HG03342 (cell line): ENCODE results near the gene EIF2AK3.

ENCODE experiments used
- ATAC-seq: cut with Tn5 transposase; IDR thresholded peaks from one replicate; pipeline ENCODE4 v1.9.1; 2021; ENCODE audit warnings: mild to moderate bottlenecking, moderate library complexity; ENCODE audit not compliant: unreplicated experiment

The EIF2AK3 gene

DNA sequence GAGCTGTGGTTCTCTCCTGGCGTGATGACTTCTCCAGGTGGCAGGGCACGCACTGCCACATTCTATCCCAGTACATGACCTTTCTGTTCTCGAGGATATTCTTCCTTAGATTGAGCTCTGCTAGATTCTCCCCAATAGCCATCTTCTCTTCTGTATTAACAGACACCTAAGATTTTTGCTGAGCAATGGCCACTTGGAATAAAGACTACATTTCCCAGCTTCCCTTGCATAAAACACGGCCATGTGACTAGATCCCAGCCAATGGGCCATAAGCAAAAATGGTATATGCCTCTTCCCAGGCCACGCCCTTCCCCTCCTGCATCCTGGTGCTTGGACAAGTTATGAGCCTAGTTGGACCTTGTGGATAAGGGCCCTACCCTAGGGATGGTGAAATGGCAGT, 82.1 kb downstream of the EIF2AK3 start:
- ATAC-seq = no peak

DNA sequence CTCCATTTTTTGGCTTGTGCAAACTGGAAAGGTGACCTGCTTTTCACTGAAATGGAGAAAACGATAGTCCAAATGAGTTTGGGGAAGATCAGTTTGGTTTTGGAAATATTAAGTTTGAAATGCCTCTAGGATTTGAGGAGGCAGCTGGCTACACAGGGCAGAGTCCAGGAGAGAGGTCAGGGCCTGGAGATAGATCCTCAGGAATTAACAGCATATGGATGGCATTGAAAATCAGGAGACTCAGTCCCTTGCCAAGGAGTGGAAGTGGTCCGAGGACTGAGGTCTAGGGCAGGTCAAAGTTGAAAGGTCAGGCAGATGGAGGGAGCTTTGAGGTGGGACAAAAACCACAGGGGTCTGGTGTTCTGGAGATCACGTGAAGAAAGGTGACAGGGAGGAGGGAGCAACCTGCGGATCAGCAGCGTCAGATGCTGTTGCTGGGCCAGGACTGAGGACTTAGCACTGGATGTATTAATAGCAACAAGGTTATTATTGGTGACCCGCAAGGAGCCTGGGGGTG, 83.7 kb downstream of the EIF2AK3 start:
- no peak for ATAC-seq

DNA sequence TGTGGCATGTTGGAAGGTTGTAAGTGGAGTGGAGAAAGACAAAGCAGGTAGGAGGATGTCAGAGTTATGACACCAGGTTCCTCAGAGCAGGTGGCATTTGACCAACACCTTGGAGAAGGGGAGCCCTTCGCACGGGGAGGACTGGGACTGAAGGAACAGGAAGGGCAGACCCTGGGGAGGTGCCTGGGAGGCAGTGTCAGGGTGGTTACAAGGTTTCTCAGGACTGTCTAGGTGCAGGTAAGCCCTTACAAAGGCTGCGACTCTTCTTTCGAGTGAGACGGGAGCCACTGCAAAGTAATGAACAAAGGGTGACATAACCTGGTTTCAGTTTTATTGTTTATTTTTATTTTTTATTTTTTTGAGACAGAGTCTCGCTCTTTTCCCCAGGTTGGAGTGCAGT, 84.6 kb downstream of the EIF2AK3 start:
- ATAC-seq = no peak

- ATAC-seq = no peak
Observed at GRCh38 chr2:88540346-88540745, 86.9 kb downstream of the EIF2AK3 start.

DNA sequence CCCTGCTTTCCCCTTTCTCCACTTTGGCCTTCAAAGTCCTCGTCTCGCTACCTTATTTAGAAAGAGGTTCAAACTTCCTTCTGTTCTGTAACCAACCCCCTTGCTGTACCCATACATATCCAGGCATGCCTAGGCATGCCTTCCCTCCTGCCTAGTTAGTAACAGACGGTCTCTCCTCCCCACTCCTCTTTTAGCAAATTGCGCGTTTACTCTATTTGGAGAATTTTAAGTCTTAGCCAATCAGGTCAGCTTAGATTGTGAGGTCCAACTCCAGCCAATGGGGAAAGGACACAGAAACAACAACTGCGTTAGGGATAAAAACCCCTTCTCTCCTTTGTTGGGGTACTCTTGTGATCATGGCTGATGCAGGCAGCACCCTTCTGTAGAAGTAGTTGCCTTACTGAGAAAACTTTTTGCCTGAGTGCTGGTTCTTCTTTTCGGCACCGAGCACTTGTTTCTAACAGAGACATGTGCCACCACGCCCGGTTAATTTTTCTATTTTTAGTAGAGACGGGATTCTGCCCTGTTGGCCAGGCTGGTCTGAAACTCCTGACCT, 88.8 kb downstream of the EIF2AK3 start:
- no peak for ATAC-seq

- ATAC-seq = no peak
Observed at GRCh38 chr2:88537640-88538039, 89.6 kb downstream of the EIF2AK3 start.

DNA sequence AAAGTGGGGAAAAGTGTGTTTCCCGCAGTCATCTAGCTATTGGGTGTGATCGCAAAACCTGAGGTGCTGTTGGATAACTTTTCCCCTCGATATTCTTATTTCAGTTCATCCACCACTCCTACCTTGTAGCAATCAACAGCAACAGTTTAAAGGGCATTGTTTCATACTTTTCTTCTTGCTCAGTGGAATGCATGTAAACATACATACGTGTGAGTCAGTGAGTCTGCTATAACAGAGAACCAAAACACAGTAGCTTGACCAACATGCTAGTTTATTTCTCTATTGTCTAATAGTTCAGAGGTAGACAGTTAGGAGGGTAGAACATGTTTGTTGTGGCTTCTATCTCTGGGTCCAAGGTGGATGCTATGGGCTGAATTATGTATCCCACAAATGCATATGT, 97.2 kb downstream of the EIF2AK3 start:
- no peak for ATAC-seq

DNA sequence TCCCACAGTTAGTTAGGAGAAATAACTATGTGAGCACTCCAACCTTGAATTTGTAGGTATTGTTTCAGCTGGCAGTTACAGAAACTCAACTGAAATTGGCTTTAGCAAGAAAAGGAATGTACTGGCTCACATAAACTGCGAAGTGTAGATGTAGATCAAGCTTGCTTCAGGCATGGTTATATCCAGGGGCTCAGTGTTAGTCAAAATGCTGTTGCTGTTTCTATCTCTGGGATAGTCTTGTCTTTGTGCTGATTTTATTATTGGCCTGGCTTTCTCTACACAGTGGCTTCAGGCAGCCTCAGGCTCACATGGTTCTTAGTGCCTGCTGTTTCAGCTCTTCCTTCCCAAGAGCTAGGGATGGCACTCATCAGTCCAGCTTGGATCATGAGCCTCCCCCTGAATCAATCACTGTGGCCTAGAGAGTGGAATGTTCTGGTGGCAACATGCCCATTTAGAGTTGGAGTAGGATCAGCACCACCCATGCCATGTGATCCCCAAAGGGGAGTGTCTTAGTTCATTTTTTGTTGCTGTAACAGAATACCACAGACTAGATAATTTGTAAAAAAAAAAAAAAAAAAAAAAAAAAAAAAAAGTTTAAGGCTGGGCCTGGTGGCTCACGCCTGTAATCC, 105.7 kb downstream of the EIF2AK3 start:
- no peak for ATAC-seq

- no peak for ATAC-seq
Observed at GRCh38 chr2:88517759-88518201, 109.5 kb downstream of the EIF2AK3 start.
